ENCODE results near the gene ODAD4.

ODAD4 gene

DNA sequence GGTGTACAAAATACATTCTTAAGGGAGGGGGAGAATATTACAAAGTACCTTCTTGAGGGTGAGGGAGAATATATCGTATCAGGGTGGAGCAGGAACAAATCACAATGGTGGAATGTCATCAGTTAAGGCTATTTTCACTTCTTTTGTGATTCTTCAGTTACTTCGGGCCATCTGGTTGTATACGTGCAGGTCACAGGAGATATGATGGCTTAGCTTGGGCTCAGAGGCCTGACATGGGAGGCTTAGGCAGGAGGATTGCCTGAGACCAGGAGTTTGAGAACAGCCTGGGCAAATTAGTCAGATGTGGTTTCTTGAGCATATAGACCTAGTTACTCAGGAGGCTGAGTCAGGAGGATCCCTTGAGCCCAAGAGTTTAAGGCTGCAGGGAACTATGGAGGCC lies 13.1 kb downstream of the ODAD4 start:
- DNase-seq (ENCODE audit: insufficient read length, low spot score) (no peak), FAIRE-seq (no peak)
- TF ChIP-seq, protein P1, sequence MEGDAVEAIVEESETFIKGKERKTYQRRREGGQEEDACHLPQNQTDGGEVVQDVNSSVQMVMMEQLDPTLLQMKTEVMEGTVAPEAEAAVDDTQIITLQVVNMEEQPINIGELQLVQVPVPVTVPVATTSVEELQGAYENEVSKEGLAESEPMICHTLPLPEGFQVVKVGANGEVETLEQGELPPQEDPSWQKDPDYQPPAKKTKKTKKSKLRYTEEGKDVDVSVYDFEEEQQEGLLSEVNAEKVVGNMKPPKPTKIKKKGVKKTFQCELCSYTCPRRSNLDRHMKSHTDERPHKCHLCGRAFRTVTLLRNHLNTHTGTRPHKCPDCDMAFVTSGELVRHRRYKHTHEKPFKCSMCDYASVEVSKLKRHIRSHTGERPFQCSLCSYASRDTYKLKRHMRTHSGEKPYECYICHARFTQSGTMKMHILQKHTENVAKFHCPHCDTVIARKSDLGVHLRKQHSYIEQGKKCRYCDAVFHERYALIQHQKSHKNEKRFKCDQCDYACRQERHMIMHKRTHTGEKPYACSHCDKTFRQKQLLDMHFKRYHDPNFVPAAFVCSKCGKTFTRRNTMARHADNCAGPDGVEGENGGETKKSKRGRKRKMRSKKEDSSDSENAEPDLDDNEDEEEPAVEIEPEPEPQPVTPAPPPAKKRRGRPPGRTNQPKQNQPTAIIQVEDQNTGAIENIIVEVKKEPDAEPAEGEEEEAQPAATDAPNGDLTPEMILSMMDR (IDR thresholded peaks at IDR 0.05; ENCODE audit: insufficient read depth, missing control alignments): no peak

DNA sequence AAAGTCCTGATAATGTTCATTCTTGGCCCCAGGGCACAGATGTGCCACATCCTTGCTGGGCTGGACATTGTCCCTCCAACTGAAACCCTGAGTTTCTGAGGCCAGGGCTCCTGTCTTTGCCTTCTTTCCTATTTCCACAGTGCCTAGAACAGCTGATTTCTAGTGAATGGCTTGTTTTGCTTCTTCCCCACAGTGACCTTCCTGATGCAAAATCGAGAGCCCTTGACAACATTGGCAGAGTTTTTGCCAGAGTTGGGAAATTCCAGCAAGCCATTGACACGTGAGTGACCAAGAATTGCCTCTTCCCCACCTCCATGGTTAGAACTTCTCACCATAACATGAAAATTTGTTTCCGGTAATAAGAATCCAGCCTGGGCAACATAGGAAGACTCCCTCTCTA lies 14.5 kb downstream of the ODAD4 start:
- TF ChIP-seq, protein P1 (IDR thresholded peaks at IDR 0.05; ENCODE audit: insufficient read depth, missing control alignments): no peak
- DNase-seq (ENCODE audit: insufficient read length, low spot score): no peak
- FAIRE-seq: no peak

DNA sequence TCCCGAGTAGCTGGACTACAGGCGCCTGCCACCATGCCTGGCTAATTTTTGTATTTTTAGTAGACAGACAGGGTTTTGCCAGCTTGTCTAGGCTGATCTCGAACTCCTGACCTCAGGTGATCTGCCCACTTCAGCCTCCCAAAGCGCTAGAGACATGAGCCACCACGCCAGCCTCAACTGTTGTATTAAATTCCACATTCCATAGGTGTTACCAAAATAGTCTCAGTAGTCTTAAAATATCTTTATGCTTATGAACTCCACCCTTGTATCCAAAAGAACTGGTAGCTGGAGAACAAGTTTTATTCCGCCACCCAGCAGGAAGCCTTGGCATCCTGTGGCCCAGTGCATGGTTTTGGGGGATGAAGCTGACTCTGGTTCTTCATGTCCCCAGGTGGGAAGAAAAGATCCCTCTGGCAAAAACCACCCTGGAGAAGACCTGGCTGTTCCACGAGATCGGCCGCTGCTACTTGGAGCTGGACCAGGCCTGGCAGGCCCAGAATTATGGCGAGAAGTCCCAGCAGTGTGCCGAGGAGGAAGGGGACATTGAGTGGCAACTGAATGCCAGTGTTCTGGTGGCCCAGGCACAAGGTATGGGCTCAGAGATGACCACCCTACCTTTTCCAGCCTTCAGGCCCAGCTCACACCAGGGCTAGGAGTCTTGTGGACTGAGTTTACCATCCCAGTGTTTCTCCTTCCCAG lies 18.5 kb downstream of the ODAD4 start:
- TF ChIP-seq, protein P1 (IDR thresholded peaks at IDR 0.05; ENCODE audit: insufficient read depth, missing control alignments): no peak
- FAIRE-seq: no peak

DNA sequence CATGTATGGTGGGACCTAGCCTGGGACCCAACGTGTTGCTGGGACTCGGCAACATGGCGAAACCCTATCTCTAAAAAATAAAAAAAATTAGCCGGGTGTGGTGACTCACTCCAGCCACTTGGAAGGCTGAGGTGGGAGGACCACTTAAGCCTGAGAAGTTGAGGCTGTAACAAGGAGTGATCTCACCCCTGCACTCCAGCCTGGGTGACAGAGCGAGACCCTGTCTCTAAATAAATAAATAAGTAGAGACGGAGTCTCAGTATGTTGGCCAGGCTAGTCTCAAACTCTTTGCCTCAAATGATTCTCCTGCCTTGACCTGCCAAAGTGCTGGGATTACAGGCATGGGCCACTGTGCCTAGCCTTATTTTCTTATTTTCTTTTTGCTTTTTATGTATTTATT lies 26.1 kb downstream of the ODAD4 start:
- TF ChIP-seq, protein P1 (IDR thresholded peaks at IDR 0.05; ENCODE audit: insufficient read depth, missing control alignments): no peak
- no peak for DNase-seq (ENCODE audit: insufficient read length, low spot score)
- no peak for FAIRE-seq

More for the DNA sequence above, 18.5 kb downstream of the ODAD4 start:
- DNase-seq (ENCODE audit: insufficient read length, low spot score): no peak

DNA sequence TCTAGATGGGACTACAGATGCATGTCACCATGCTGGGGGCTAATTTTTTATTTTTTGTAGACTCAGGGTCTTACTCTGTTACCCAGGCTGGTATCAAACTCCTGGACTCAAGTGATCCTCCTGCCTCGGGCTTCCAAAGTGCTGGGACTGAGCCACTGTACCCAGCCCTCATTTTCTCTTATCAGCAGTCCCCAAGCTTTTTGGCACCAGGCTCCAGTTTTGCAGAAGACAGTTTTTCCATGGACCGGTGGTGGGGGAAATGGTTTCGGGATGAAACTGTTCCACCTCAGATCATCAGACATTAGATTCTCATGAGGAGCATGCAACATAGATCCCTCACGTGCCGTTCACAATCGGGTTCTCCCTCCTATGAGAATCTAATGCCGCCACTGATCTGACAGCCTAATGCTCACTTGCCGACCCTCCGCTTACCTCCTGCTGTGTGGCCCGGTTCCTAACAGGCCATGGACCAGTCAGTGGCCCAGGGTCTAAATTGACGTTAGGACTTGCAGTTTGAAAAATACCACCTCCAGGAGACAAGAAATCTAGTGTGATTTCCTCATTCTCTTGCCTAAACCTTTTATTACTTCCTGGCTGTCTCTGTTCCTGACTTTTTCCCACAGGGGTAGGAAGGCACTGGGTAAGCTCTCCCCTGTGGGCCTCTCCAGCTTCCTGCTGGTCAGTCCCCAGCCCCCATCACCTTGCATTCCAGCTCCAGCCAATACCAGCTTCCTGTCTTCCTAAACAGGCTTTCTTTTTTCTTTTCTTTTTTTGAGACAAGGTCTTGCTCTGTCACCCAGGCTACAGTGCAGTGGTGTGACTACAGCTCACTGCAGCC lies 26.8 kb downstream of the ODAD4 start:
- DNase-seq (ENCODE audit: insufficient read length, low spot score): no peak
- TF ChIP-seq, protein P1 (IDR thresholded peaks at IDR 0.05; ENCODE audit: insufficient read depth, missing control alignments): no peak
- no peak for FAIRE-seq

DNA sequence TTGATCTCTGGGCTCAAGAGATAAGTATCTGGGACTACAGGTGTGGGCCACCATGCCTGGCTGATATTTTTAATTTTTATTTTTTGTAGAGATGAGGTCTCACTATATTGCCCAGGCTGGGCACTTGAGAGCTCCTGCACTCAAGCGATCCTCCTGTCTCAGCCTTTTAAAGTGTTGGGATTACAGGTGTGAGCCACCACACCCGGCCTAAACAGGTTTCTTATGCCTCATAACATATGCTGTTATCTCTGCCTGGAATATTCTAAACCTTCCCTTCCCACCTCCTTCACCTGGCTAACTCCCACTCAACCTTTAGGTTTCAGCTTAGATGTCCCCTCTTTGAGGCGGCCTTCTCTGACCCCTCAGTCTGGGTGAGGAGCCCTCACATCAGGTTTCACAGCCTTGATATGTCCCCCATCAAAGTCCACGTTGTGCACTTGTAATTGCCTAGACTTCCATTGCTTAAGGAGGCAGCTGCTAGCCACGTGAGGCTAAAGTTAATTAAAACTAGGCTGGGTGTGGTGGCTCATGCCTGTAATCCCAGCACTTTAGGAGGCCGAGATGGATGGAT lies 27.5 kb downstream of the ODAD4 start:
- FAIRE-seq (no peak), DNase-seq (ENCODE audit: insufficient read length, low spot score) (no peak)

More for the DNA sequence above, 27.5 kb downstream of the ODAD4 start:
- TF ChIP-seq, protein P1 (IDR thresholded peaks at IDR 0.05; ENCODE audit: insufficient read depth, missing control alignments): no peak
